Gastroesophageal sphincter (tissue), 4 donors: ENCODE data around the gene RCC2. TPM values are rescaled to one million over a fixed set of nuclear protein-coding genes. Genes with fewer than 3 reads are reported as not detected.

Experiments used
- ATAC-seq: fragments of 150-250 bp; one replicate; pipeline ENCODE4 v1.9.1; 2016; ENCODE audit warnings: mild to moderate bottlenecking, moderate library complexity
- H3K27ac ChIP-seq, 4 donors: fragments of 200-600 bp; sonication (generic) in 3 of 4; 1 replicate in 3 of 4; 2 replicates in 1 of 4; pipeline ENCODE4 v1.5.1; 2016 to 2019
- H3K27me3 ChIP-seq: fragments of 200-600 bp; sonication (generic); one replicate; pipeline ENCODE4 v1.5.1; 2019
- H3K36me3 ChIP-seq, 2 donors: fragments of 200-600 bp; sonication (generic); one replicate each; pipeline ENCODE4 v1.5.1; 2019; ENCODE audit warnings: control low read depth in 1 of 2
- H3K4me1 ChIP-seq, 3 donors: fragments of 200-600 bp; sonication (generic); 1 replicate in 2 of 3; 2 replicates in 1 of 3; pipeline ENCODE4 v1.5.1; 2016 to 2019; ENCODE audit warnings: control low read depth in 2 of 3
- H3K4me3 ChIP-seq, 2 donors: fragments of 200-600 bp; sonication (generic); one replicate each; pipeline ENCODE4 v1.5.1; 2019; ENCODE audit warnings: mild to moderate bottlenecking in 1 of 2, moderate library complexity in 1 of 2
- H3K9me3 ChIP-seq, 3 donors: fragments of 200-600 bp; sonication (generic); one replicate each; pipeline ENCODE4 v1.5.1; 2017 to 2019; ENCODE audit warnings: control low read depth in 2 of 3
- EP300 ChIP-seq: sonication (generic); formaldehyde crosslinking; IDR thresholded peaks from one replicate; pipeline ENCODE4 v1.6.1; 2017; ENCODE audit warnings: antibody characterized with exemption, mild to moderate bottlenecking
- POLR2A ChIP-seq, 2 donors: fragments of 450-650 bp; IDR thresholded peaks; one replicate each; pipeline ENCODE4 v1.6.1; 2017; ENCODE audit warnings: antibody characterized with exemption in 2 of 2, mild to moderate bottlenecking in 2 of 2, moderate library complexity in 1 of 2
- POLR2AphosphoS5 ChIP-seq: sonication (generic); formaldehyde crosslinking; IDR thresholded peaks from one replicate; pipeline ENCODE4 v1.6.1; 2017; ENCODE audit warnings: antibody characterized with exemption
- WGBS, 2 donors: methylation state at CpG; one replicate each; pipeline ENCODE4 v1.1.5; 2018; ENCODE audit warnings: low coverage in 1 of 2; 5-methylcytosine and 5-hydroxymethylcytosine counted together
- total RNA-seq, 4 donors: library from RNA; depleted of rRNA; stranded (reverse); fragments of >200 nt; gene quantifications; one replicate each; pipeline ENCODE4 v1.1.0, GENCODE V29; 2016
- TF ChIP-seq, protein P1 (sequence below), 4 experiments: fragments of 200-600 bp in 2 of 4; fragments of 450-650 bp in 2 of 4; sonication (generic) in 1 of 4; IDR thresholded peaks; one replicate each; pipeline ENCODE4 v1.5.1; 2017 to 2019; ENCODE audit warnings: antibody characterized with exemption in 4 of 4, mild to moderate bottlenecking in 2 of 4, moderate library complexity in 2 of 4

The RCC2 gene
- total RNA-seq, 4 donors from 2014 or later = 9.5 to 21.3 (median 18.5) TPM

DNA sequence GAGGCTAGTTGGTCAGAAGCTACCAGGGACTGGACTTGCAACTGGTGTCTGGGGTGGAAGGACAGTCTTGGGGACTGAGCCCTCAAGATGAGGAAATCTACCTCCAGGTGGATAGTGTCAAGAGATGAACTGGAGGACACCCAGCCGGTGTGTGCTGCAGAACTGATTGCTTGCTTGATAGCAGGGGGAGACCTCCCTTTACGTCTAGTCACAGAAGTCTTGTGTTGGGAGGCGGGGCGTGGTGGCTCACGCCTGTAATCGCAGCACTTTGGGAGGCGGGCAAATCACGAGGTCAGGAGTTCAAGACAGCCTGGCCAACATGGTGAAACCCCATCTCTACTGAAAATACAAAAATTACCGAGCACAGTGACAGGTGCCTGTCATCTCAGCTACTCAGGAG is 4.9 kb downstream of the RCC2 start:
- no peak overlapping the region for H3K27ac ChIP-seq
- no peak for ATAC-seq
- H3K36me3 ChIP-seq = peaks cover 0 to 28% of the 10 kb centered on the region in 2 donors
- H3K4me1 ChIP-seq = peaks cover 0 to 24% (median 9%) of the 10 kb centered on the region in 3 donors
- 88% methylated on average over 6 of the region's 9 CpGs; no CpG with 5 or more reads in 1 of the 2 donors for WGBS, 2 donors
- TF ChIP-seq POLR2A (IDR thresholded peaks at IDR 0.05) (no peak), EP300 (no peak), POLR2AphosphoS5 (no peak)
- TF ChIP-seq, protein P1, sequence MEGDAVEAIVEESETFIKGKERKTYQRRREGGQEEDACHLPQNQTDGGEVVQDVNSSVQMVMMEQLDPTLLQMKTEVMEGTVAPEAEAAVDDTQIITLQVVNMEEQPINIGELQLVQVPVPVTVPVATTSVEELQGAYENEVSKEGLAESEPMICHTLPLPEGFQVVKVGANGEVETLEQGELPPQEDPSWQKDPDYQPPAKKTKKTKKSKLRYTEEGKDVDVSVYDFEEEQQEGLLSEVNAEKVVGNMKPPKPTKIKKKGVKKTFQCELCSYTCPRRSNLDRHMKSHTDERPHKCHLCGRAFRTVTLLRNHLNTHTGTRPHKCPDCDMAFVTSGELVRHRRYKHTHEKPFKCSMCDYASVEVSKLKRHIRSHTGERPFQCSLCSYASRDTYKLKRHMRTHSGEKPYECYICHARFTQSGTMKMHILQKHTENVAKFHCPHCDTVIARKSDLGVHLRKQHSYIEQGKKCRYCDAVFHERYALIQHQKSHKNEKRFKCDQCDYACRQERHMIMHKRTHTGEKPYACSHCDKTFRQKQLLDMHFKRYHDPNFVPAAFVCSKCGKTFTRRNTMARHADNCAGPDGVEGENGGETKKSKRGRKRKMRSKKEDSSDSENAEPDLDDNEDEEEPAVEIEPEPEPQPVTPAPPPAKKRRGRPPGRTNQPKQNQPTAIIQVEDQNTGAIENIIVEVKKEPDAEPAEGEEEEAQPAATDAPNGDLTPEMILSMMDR (IDR thresholded peaks at IDR 0.05) = no peak
- no peaks in the 10 kb centered on the region for H3K9me3 ChIP-seq
- H3K27me3 ChIP-seq = no peaks in the 10 kb centered on the region
- H3K4me3 ChIP-seq = no peak overlapping the region

DNA sequence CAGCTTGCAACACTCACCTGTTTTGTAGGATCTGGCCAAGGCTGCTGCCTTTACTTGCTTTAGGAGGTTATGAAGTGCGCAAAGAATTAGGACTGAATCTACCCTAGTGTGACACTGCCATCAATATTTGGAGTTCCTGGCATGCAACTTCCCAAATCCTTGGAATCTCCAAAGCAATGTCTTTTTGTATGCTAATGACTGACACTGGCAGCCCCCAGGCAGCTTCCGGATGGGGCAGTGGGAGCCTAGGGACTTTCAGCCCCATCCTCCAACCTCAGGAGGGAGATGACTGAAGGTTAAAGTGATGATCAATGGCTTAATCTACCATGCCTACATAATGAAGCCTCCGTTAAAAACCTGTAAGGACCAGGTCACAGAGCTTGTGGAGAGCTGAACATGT is 5.5 kb downstream of the RCC2 start:
- no peak overlapping the region for H3K27ac ChIP-seq
- TF ChIP-seq POLR2AphosphoS5 (no peak), POLR2A (IDR thresholded peaks at IDR 0.05) (no peak), EP300 (no peak)
- TF ChIP-seq, protein P1 (IDR thresholded peaks at IDR 0.05) = no peak
- no peak overlapping the region for H3K4me3 ChIP-seq
- WGBS, 2 donors = 73% methylated on average over 2 of the region's 3 CpGs; no CpG with 5 or more reads in 1 of the 2 donors
- ATAC-seq = no peak
- peaks cover 0 to 31% of the 10 kb centered on the region in 2 donors for H3K36me3 ChIP-seq
- H3K27me3 ChIP-seq = no peaks in the 10 kb centered on the region
- no peaks in the 10 kb centered on the region for H3K9me3 ChIP-seq
- peaks cover 0 to 22% (median 9%) of the 10 kb centered on the region in 3 donors for H3K4me1 ChIP-seq

GRCh38 chr1:17433261-17433660 is 6.2 kb downstream of the RCC2 start:
- WGBS, 2 donors = no CpG with 5 or more reads among the region's 13 CpGs
- Histone ChIP-seq H3K4me3 (no peak overlapping the region), H3K36me3 (peaks cover 0 to 39% of the 10 kb centered on the region in 2 donors)

DNA sequence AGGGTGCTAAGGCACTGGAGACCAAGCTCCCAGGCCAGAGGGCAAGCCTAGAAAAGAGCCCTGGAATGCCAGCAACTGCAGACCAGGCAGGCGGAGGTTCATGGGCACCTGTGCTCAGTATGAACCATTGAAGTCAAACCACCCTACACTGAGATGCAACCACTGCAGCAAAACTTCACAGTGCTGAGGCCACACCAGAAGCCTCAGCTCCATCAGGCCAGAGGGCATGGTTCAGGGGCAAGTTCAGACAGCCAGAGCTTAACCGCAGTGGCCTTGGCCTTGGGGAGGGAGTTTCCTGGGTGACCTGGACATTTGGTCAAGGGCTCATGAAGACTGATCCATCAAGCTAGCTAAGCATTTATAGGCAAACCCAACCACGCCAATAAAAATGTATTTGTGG is 7.1 kb downstream of the RCC2 start:
- Histone ChIP-seq H3K4me1 (peaks cover 0 to 16% (median 9%) of the 10 kb centered on the region in 3 donors), H3K27me3 (no peaks in the 10 kb centered on the region), H3K36me3 (peaks cover 0 to 47% of the 10 kb centered on the region in 2 donors), H3K27ac (no peak overlapping the region), H3K4me3 (no peak overlapping the region), H3K9me3 (no peaks in the 10 kb centered on the region)
- WGBS, 2 donors = 80 to 100% methylated on average over 1 of the region's 3 CpGs
- no peak for ATAC-seq
- TF ChIP-seq POLR2A (IDR thresholded peaks at IDR 0.05) (no peak), POLR2AphosphoS5 (no peak), EP300 (no peak)
- TF ChIP-seq, protein P1 (IDR thresholded peaks at IDR 0.05) = no peak

More at GRCh38 chr1:17433261-17433660, 6.2 kb downstream of the RCC2 start:
- no peaks in the 10 kb centered on the region for H3K9me3 ChIP-seq
- H3K27ac ChIP-seq = no peak overlapping the region
- TF ChIP-seq EP300 = no peak
- TF ChIP-seq POLR2AphosphoS5 = no peak
- TF ChIP-seq, protein P1 (IDR thresholded peaks at IDR 0.05) = no peak
- no peak for TF ChIP-seq POLR2A (IDR thresholded peaks at IDR 0.05)
- peaks cover 0 to 16% (median 9%) of the 10 kb centered on the region in 3 donors for H3K4me1 ChIP-seq
- no peaks in the 10 kb centered on the region for H3K27me3 ChIP-seq
- no peak for ATAC-seq

GRCh38 chr1:17429183-17429582 is 10.3 kb downstream of the RCC2 start:
- TF ChIP-seq POLR2AphosphoS5 (no peak), POLR2A (IDR thresholded peaks at IDR 0.05) (no peak), EP300 (no peak)
- TF ChIP-seq, protein P1 (IDR thresholded peaks at IDR 0.05) = no peak
- Histone ChIP-seq H3K4me1 (peaks cover 0 to 8% (median 0%) of the 10 kb centered on the region in 3 donors), H3K9me3 (no peaks in the 10 kb centered on the region), H3K4me3 (no peak overlapping the region), H3K27ac (no peak overlapping the region), H3K27me3 (no peaks in the 10 kb centered on the region), H3K36me3 (peaks cover 0 to 69% of the 10 kb centered on the region in 2 donors)
- no peak for ATAC-seq
- 92 to 96% methylated on average over 6 to 8 of the region's 9 CpGs for WGBS, 2 donors
